Astrocyte (in vitro differentiated cells and primary cell): ENCODE measurements around the gene NAV3. TPM values are rescaled to one million over a fixed set of nuclear protein-coding genes. Genes with fewer than 3 reads are reported as not detected.

Experiments used
- DNase-seq: peaks from one replicate; pipeline ENCODE4 v3.0.0-alpha.2; 2010; ENCODE audit warnings: low read depth
- FAIRE-seq: peaks from 2 replicates; lab custom pipeline; 2011; peaks lifted over from hg19 to GRCh38; lab: Jason Lieb, UNC
- H2AFZ ChIP-seq: 2 replicates; pipeline ENCODE4 v1.6.0; 2012; ENCODE audit warnings: low read depth, low read length, inconsistent platforms
- H3K27ac ChIP-seq: 2 replicates; pipeline ENCODE4 v1.5.1; 2011; ENCODE audit warnings: low read depth, low read length, inconsistent platforms
- H3K27me3 ChIP-seq: 2 replicates; pipeline ENCODE4 v1.6.0; 2011; ENCODE audit warnings: low read length, inconsistent platforms; ENCODE audit not compliant: insufficient read depth
- H3K36me3 ChIP-seq: 2 replicates; pipeline ENCODE4 v1.5.1; 2011; ENCODE audit warnings: low read length, inconsistent platforms; ENCODE audit not compliant: insufficient read depth
- H3K4me1 ChIP-seq: 2 replicates; pipeline ENCODE4 v1.5.1; 2011; ENCODE audit warnings: low read length, inconsistent platforms; ENCODE audit not compliant: insufficient read depth
- H3K4me2 ChIP-seq: 2 replicates; pipeline ENCODE4 v1.6.0; 2012; ENCODE audit warnings: low read length, inconsistent platforms
- H3K4me3 ChIP-seq: 2 replicates; pipeline ENCODE4 v1.5.1; 2011; ENCODE audit warnings: low read depth, mild to moderate bottlenecking, low read length, inconsistent platforms; ENCODE audit not compliant: insufficient read depth
- H3K79me2 ChIP-seq: 2 replicates; pipeline ENCODE4 v1.6.0; 2012; ENCODE audit warnings: mild to moderate bottlenecking, low read length, inconsistent platforms; ENCODE audit not compliant: insufficient read depth
- H3K9ac ChIP-seq: 2 replicates; pipeline ENCODE4 v1.6.0; 2012; ENCODE audit warnings: mild to moderate bottlenecking, low read length, inconsistent platforms
- H3K9me3 ChIP-seq: 2 replicates; pipeline ENCODE4 v1.5.1; 2012; ENCODE audit warnings: low read depth, mild to moderate bottlenecking, low read length, inconsistent platforms; ENCODE audit not compliant: insufficient read depth
- H4K20me1 ChIP-seq: 2 replicates; pipeline ENCODE4 v1.6.0; 2012; ENCODE audit warnings: low read length, inconsistent platforms; ENCODE audit not compliant: insufficient read depth
- H3K27ac Mint-ChIP-seq: one replicate; pipeline ENCODE4 v1.8.0; 2021; ENCODE audit warnings: mild to moderate bottlenecking, mixed read lengths; ENCODE audit not compliant: unreplicated experiment
- H3K27me3 Mint-ChIP-seq: one replicate; pipeline ENCODE4 v1.8.0; 2021; ENCODE audit warnings: low read depth, mixed read lengths; ENCODE audit not compliant: unreplicated experiment
- H3K36me3 Mint-ChIP-seq: one replicate; pipeline ENCODE4 v1.8.0; 2021; ENCODE audit warnings: low read depth, mixed read lengths; ENCODE audit not compliant: unreplicated experiment
- H3K4me1 Mint-ChIP-seq: one replicate; pipeline ENCODE4 v1.8.0; 2021; ENCODE audit warnings: low read depth, mixed read lengths; ENCODE audit not compliant: unreplicated experiment
- H3K4me3 Mint-ChIP-seq: one replicate; pipeline ENCODE4 v1.8.0; 2021; ENCODE audit warnings: mild to moderate bottlenecking, moderate library complexity, mixed read lengths; ENCODE audit not compliant: unreplicated experiment
- H3K9me3 Mint-ChIP-seq: one replicate; pipeline ENCODE4 v1.8.0; 2021; ENCODE audit warnings: mild to moderate bottlenecking, mixed read lengths; ENCODE audit not compliant: unreplicated experiment
- CTCF ChIP-seq: IDR thresholded peaks from 2 replicates; pipeline ENCODE4 v1.5.1; 2011; ENCODE audit warnings: low read depth, mild to moderate bottlenecking, inconsistent platforms, low read length, moderate library complexity; ENCODE audit not compliant: insufficient read depth
- EZH2 ChIP-seq: IDR thresholded peaks from 2 replicates; pipeline ENCODE4 v1.6.1; 2012; ENCODE audit warnings: mild to moderate bottlenecking, low read length, inconsistent platforms; ENCODE audit not compliant: insufficient read depth
- total RNA-seq: library from RNA; stranded (reverse); gene quantifications from 2 replicates; pipeline ENCODE4 v1.2.1, GENCODE V29; 2021

The NAV3 gene
- total RNA-seq, 1 donor from 2014 or later, result 24.1 TPM

GRCh38 chr12:78018939-78019338 is 188.2 kb downstream of the NAV3 start:
- DNase-seq (no peak), FAIRE-seq (no peak)
- Histone ChIP-seq H3K27ac (no peak overlapping the region), H3K36me3 (peaks cover 3% of the 10 kb centered on the region), H4K20me1 (no peaks in the 10 kb centered on the region), H3K9ac (no peak overlapping the region), H3K27me3 (no peaks in the 10 kb centered on the region), H3K9me3 (no peaks in the 10 kb centered on the region), H3K4me2 (no peak overlapping the region), H2AFZ (no peak overlapping the region), H3K4me3 (no peak overlapping the region), H3K4me1 (peaks cover 4% of the 10 kb centered on the region), H3K79me2 (no peaks in the 10 kb centered on the region)
- H3K4me3 Mint-ChIP-seq, result no peak overlapping the region
- no peaks in the 10 kb centered on the region for H3K36me3 Mint-ChIP-seq
- H3K27me3 Mint-ChIP-seq, result no peaks in the 10 kb centered on the region
- H3K4me1 Mint-ChIP-seq, result peaks cover 11% of the 10 kb centered on the region
- TF ChIP-seq CTCF (no peak), EZH2 (no peak)
- no peak overlapping the region for H3K27ac Mint-ChIP-seq
- H3K9me3 Mint-ChIP-seq, result no peaks in the 10 kb centered on the region

- Mint-ChIP-seq H3K36me3 (peaks cover 18% of the 10 kb centered on the region), H3K4me1 (no peaks in the 10 kb centered on the region), H3K27me3 (no peaks in the 10 kb centered on the region), H3K27ac (no peak overlapping the region), H3K4me3 (no peak overlapping the region), H3K9me3 (no peaks in the 10 kb centered on the region)
- Histone ChIP-seq H3K27me3 (no peaks in the 10 kb centered on the region), H2AFZ (no peak overlapping the region), H3K9me3 (no peaks in the 10 kb centered on the region), H3K36me3 (peaks cover 8% of the 10 kb centered on the region), H3K4me1 (no peaks in the 10 kb centered on the region), H3K9ac (no peak overlapping the region), H3K4me2 (no peak overlapping the region), H4K20me1 (no peaks in the 10 kb centered on the region), H3K4me3 (no peak overlapping the region), H3K79me2 (no peaks in the 10 kb centered on the region), H3K27ac (no peak overlapping the region)
- FAIRE-seq, result peak; percentile 56
- DNase-seq, result no peak
- TF ChIP-seq CTCF (no peak), EZH2 (no peak)
Observed at GRCh38 chr12:78028426-78028825, 197.7 kb downstream of the NAV3 start.

GRCh38 chr12:78034025-78034424 is 203.3 kb downstream of the NAV3 start:
- Histone ChIP-seq H3K27ac (no peak overlapping the region), H3K4me3 (no peak overlapping the region), H3K36me3 (peaks cover 10% of the 10 kb centered on the region), H3K9me3 (no peaks in the 10 kb centered on the region), H3K9ac (no peak overlapping the region), H3K79me2 (no peaks in the 10 kb centered on the region), H4K20me1 (peaks cover 6% of the 10 kb centered on the region), H3K4me1 (no peaks in the 10 kb centered on the region), H3K27me3 (no peaks in the 10 kb centered on the region), H3K4me2 (no peak overlapping the region), H2AFZ (no peak overlapping the region)
- Mint-ChIP-seq H3K4me3 (no peak overlapping the region), H3K4me1 (no peaks in the 10 kb centered on the region), H3K27me3 (no peaks in the 10 kb centered on the region), H3K9me3 (no peaks in the 10 kb centered on the region), H3K27ac (no peak overlapping the region), H3K36me3 (peaks cover 13% of the 10 kb centered on the region)
- no peak for DNase-seq
- no peak for TF ChIP-seq CTCF
- no peak for TF ChIP-seq EZH2
- FAIRE-seq, result no peak
